WTC11 (cell line): Measurements from ENCODE around the gene PLEKHH2. TPM values are rescaled to one million over a fixed set of nuclear protein-coding genes. Genes with fewer than 3 reads are reported as not detected.

Experiments used
- ATAC-seq: fragments of 200-7000 bp; cut with Tn5 transposase; 2 replicates; pipeline ENCODE4 v1.10.0; 2021; ENCODE audit warnings: mild to moderate bottlenecking, moderate library complexity
- CTCF ChIA-PET: fragments of 300-600 bp; sonication (Branson Sonifier 250); formaldehyde crosslinking; loops from one replicate; lab custom pipeline; 2021; ENCODE audit warnings: antibody characterized with exemption; lab: Charles Lee
- POLR2A ChIA-PET: fragments of 350-600 bp; sonication (Branson Sonifier 250); formaldehyde crosslinking; loops from one replicate; lab custom pipeline; 2021; ENCODE audit warnings: antibody characterized with exemption; lab: Charles Lee
- DNase-seq: peaks from one replicate; pipeline ENCODE4 v3.0.0; 2021; ENCODE audit warnings: low spot score
- H3K27ac Mint-ChIP-seq: 2 replicates; pipeline ENCODE4 v1.8.0; 2021; ENCODE audit warnings: mixed read lengths
- H3K27me3 Mint-ChIP-seq: 2 replicates; pipeline ENCODE4 v1.8.0; 2021; ENCODE audit warnings: low read depth, mild to moderate bottlenecking, moderate library complexity, mixed read lengths
- H3K36me3 Mint-ChIP-seq: 2 replicates; pipeline ENCODE4 v1.8.0; 2021; ENCODE audit warnings: mixed read lengths
- H3K4me1 Mint-ChIP-seq: 2 replicates; pipeline ENCODE4 v1.8.0; 2022; ENCODE audit warnings: mixed read lengths
- H3K4me3 Mint-ChIP-seq: 2 replicates; pipeline ENCODE4 v1.8.0; 2021; ENCODE audit warnings: mild to moderate bottlenecking, moderate library complexity, mixed read lengths
- H3K9me3 Mint-ChIP-seq: 2 replicates; pipeline ENCODE4 v1.8.0; 2021; ENCODE audit warnings: mixed read lengths
- E2F4 ChIP-seq: sonication (generic); formaldehyde crosslinking; IDR thresholded peaks from 2 replicates; pipeline ENCODE4 v1.8.1; 2022; ENCODE audit warnings: low read depth, mild to moderate bottlenecking, moderate library complexity, missing genetic modification reagents, borderline replicate concordance
- FOXJ3 ChIP-seq: sonication (generic); formaldehyde crosslinking; IDR thresholded peaks from 2 replicates; pipeline ENCODE4 v1.9.0; 2021; ENCODE audit warnings: missing genetic modification reagents, mild to moderate bottlenecking, borderline replicate concordance
- FOXP1 ChIP-seq: sonication (generic); formaldehyde crosslinking; IDR thresholded peaks from 2 replicates; pipeline ENCODE4 v1.8.0; 2022; ENCODE audit warnings: missing genetic modification reagents, mild to moderate bottlenecking, moderate library complexity, borderline replicate concordance
- JUN ChIP-seq: sonication (generic); formaldehyde crosslinking; IDR thresholded peaks from 2 replicates; pipeline ENCODE4 v1.8.0; 2023; ENCODE audit warnings: mild to moderate bottlenecking, missing genetic modification reagents
- KAT7 ChIP-seq: sonication (generic); formaldehyde crosslinking; IDR thresholded peaks from 2 replicates; pipeline ENCODE4 v1.8.1; 2023; ENCODE audit warnings: missing genetic modification reagents, mild to moderate bottlenecking, borderline replicate concordance
- MXD4 ChIP-seq: fragments of 250-450 bp; sonication (Bioruptor Pico); IDR thresholded peaks from 2 replicates; pipeline ENCODE4 v1.8.0; 2021; ENCODE audit warnings: mild to moderate bottlenecking, moderate library complexity, borderline replicate concordance
- NFATC4 ChIP-seq: fragments of 250-450 bp; sonication (Bioruptor Pico); IDR thresholded peaks from 2 replicates; pipeline ENCODE4 v1.9.0; 2021; ENCODE audit warnings: mild to moderate bottlenecking
- NFE2L1 ChIP-seq: sonication (generic); formaldehyde crosslinking; IDR thresholded peaks from 2 replicates; pipeline ENCODE4 v1.8.1; 2023; ENCODE audit warnings: missing genetic modification reagents
- NR1H2 ChIP-seq: sonication (generic); formaldehyde crosslinking; IDR thresholded peaks from 2 replicates; pipeline ENCODE4 v1.9.0; 2021; ENCODE audit warnings: mild to moderate bottlenecking, moderate library complexity, missing genetic modification reagents
- NR2C2 ChIP-seq: sonication (generic); formaldehyde crosslinking; IDR thresholded peaks from 2 replicates; pipeline ENCODE4 v1.8.0; 2022; ENCODE audit warnings: mild to moderate bottlenecking, missing genetic modification reagents
- SMAD4 ChIP-seq: sonication (generic); formaldehyde crosslinking; IDR thresholded peaks from 2 replicates; pipeline ENCODE4 v1.8.0; 2022; ENCODE audit warnings: mild to moderate bottlenecking, missing genetic modification reagents
- SOX15 ChIP-seq: fragments of 250-450 bp; sonication (Bioruptor Pico); IDR thresholded peaks from 2 replicates; pipeline ENCODE4 v1.9.0; 2021; ENCODE audit warnings: mild to moderate bottlenecking
- SP1 ChIP-seq: sonication (generic); formaldehyde crosslinking; conservative IDR thresholded peaks from 2 replicates; pipeline ENCODE4 v1.8.1; 2022; ENCODE audit warnings: missing genetic modification reagents
- TCF7 ChIP-seq: sonication (generic); formaldehyde crosslinking; IDR thresholded peaks from 2 replicates; pipeline ENCODE4 v1.8.0; 2022; ENCODE audit warnings: mild to moderate bottlenecking, low read depth, missing genetic modification reagents, moderate library complexity
- ZBTB21 ChIP-seq: sonication (generic); formaldehyde crosslinking; IDR thresholded peaks from 2 replicates; pipeline ENCODE4 v1.8.1; 2023; ENCODE audit warnings: mild to moderate bottlenecking, missing genetic modification reagents, borderline replicate concordance
- ZNF121 ChIP-seq: sonication (generic); formaldehyde crosslinking; IDR thresholded peaks from 2 replicates; pipeline ENCODE4 v1.8.0; 2023; ENCODE audit warnings: missing genetic modification reagents
- ZNF232 ChIP-seq: sonication (generic); formaldehyde crosslinking; IDR thresholded peaks from 2 replicates; pipeline ENCODE4 v1.8.0; 2022; ENCODE audit warnings: mild to moderate bottlenecking, missing genetic modification reagents
- ZNF263 ChIP-seq: sonication (generic); formaldehyde crosslinking; IDR thresholded peaks from 2 replicates; pipeline ENCODE4 v1.8.1; 2022; ENCODE audit warnings: low read depth, mild to moderate bottlenecking, moderate library complexity, missing genetic modification reagents
- total RNA-seq: library from RNA; stranded (reverse); gene quantifications from 3 replicates; pipeline ENCODE4 v1.2.3, GENCODE V29; 2021
- TF ChIP-seq, protein P1 (sequence below): sonication (generic); formaldehyde crosslinking; IDR thresholded peaks from 2 replicates; pipeline ENCODE4 v1.8.1; 2023; ENCODE audit warnings: mild to moderate bottlenecking, moderate library complexity, missing genetic modification reagents
- TF ChIP-seq, protein P2 (sequence below): sonication (generic); formaldehyde crosslinking; IDR thresholded peaks from 2 replicates; pipeline ENCODE4 v1.8.0; 2023; ENCODE audit warnings: missing genetic modification reagents
- TF ChIP-seq, protein P3 (sequence below): sonication (generic); formaldehyde crosslinking; IDR thresholded peaks from 2 replicates; pipeline ENCODE4 v1.8.0; 2023; ENCODE audit warnings: missing genetic modification reagents, mild to moderate bottlenecking, borderline replicate concordance
- TF ChIP-seq, protein P4 (sequence below): sonication (generic); formaldehyde crosslinking; IDR thresholded peaks from 2 replicates; pipeline ENCODE4 v1.8.0; 2022; ENCODE audit warnings: mild to moderate bottlenecking, missing genetic modification reagents
- TF ChIP-seq, protein P5 (sequence below): fragments of 250-450 bp; sonication (Bioruptor Pico); conservative IDR thresholded peaks from 2 replicates; pipeline ENCODE4 v1.9.0; 2021; ENCODE audit warnings: mild to moderate bottlenecking

Gene PLEKHH2
- total RNA-seq, 1 experiment from 2014 or later: 5.8 TPM

DNA sequence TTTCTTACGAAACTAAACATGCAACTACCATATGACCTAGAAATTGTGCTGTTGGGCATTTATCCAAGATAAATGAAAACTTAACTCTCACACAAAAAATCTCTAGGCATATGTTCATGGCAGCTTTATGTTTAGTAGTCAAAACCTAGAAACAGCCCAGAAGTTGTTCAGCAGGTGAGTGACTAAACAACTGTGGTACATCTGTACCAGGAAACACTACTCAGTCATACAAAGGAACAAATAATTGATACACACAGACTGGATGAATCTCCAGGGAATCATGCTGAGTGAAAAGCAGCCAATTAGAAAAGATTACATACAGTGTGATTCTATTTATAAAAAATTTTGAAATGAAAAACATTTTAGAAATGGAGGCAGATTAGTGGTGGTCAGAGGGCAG, 166.1 kb downstream of the PLEKHH2 start:
- ATAC-seq: no peak
- no peak for DNase-seq
- no peak overlapping the region for H3K27ac Mint-ChIP-seq
- no peaks in the 10 kb centered on the region for H3K27me3 Mint-ChIP-seq
- H3K4me1 Mint-ChIP-seq: no peaks in the 10 kb centered on the region
- no peaks in the 10 kb centered on the region for H3K36me3 Mint-ChIP-seq
- H3K4me3 Mint-ChIP-seq: no peak overlapping the region
- POLR2A ChIA-PET: no interaction called here
- CTCF ChIA-PET: no interaction called here
- no peaks in the 10 kb centered on the region for H3K9me3 Mint-ChIP-seq
- TF ChIP-seq, protein P1, sequence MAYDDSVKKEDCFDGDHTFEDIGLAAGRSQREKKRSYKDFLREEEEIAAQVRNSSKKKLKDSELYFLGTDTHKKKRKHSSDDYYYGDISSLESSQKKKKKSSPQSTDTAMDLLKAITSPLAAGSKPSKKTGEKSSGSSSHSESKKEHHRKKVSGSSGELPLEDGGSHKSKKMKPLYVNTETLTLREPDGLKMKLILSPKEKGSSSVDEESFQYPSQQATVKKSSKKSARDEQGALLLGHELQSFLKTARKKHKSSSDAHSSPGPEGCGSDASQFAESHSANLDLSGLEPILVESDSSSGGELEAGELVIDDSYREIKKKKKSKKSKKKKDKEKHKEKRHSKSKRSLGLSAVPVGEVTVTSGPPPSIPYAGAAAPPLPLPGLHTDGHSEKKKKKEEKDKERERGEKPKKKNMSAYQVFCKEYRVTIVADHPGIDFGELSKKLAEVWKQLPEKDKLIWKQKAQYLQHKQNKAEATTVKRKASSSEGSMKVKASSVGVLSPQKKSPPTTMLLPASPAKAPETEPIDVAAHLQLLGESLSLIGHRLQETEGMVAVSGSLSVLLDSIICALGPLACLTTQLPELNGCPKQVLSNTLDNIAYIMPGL (CRISPR knock-in tag): no peak
- no peak for TF ChIP-seq E2F4 (CRISPR knock-in tag)
- TF ChIP-seq ZNF121: no peak
- TF ChIP-seq, protein P2, sequence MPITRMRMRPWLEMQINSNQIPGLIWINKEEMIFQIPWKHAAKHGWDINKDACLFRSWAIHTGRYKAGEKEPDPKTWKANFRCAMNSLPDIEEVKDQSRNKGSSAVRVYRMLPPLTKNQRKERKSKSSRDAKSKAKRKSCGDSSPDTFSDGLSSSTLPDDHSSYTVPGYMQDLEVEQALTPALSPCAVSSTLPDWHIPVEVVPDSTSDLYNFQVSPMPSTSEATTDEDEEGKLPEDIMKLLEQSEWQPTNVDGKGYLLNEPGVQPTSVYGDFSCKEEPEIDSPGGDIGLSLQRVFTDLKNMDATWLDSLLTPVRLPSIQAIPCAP (CRISPR knock-in tag): no peak
- TF ChIP-seq ZBTB21: no peak
- no peak for TF ChIP-seq KAT7
- TF ChIP-seq SOX15 (CRISPR knock-in tag): no peak
- TF ChIP-seq FOXJ3 (CRISPR knock-in tag): no peak
- TF ChIP-seq NFE2L1 (CRISPR knock-in tag): no peak
- TF ChIP-seq ZNF232 (CRISPR knock-in tag): no peak
- no peak for TF ChIP-seq SMAD4 (CRISPR knock-in tag)
- TF ChIP-seq NR2C2: no peak
- no peak for TF ChIP-seq TCF7
- TF ChIP-seq, protein P3, sequence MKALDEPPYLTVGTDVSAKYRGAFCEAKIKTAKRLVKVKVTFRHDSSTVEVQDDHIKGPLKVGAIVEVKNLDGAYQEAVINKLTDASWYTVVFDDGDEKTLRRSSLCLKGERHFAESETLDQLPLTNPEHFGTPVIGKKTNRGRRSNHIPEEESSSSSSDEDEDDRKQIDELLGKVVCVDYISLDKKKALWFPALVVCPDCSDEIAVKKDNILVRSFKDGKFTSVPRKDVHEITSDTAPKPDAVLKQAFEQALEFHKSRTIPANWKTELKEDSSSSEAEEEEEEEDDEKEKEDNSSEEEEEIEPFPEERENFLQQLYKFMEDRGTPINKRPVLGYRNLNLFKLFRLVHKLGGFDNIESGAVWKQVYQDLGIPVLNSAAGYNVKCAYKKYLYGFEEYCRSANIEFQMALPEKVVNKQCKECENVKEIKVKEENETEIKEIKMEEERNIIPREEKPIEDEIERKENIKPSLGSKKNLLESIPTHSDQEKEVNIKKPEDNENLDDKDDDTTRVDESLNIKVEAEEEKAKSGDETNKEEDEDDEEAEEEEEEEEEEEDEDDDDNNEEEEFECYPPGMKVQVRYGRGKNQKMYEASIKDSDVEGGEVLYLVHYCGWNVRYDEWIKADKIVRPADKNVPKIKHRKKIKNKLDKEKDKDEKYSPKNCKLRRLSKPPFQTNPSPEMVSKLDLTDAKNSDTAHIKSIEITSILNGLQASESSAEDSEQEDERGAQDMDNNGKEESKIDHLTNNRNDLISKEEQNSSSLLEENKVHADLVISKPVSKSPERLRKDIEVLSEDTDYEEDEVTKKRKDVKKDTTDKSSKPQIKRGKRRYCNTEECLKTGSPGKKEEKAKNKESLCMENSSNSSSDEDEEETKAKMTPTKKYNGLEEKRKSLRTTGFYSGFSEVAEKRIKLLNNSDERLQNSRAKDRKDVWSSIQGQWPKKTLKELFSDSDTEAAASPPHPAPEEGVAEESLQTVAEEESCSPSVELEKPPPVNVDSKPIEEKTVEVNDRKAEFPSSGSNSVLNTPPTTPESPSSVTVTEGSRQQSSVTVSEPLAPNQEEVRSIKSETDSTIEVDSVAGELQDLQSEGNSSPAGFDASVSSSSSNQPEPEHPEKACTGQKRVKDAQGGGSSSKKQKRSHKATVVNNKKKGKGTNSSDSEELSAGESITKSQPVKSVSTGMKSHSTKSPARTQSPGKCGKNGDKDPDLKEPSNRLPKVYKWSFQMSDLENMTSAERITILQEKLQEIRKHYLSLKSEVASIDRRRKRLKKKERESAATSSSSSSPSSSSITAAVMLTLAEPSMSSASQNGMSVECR (CRISPR knock-in tag): no peak
- no peak for TF ChIP-seq SP1 (CRISPR knock-in tag)

GRCh38 chr2:43806719-43807031, 169.6 kb downstream of the PLEKHH2 start:
- no peaks in the 10 kb centered on the region for H3K36me3 Mint-ChIP-seq
- H3K27me3 Mint-ChIP-seq: no peaks in the 10 kb centered on the region
- H3K9me3 Mint-ChIP-seq: no peaks in the 10 kb centered on the region
- no peak overlapping the region for H3K4me3 Mint-ChIP-seq
- ChIA-PET POLR2A (no interaction called here), CTCF (interaction anchor here (1.3 kb wide), 1 partner anchor 202 kb away, joined by 3 read pairs; no protein-coding TSS in a partner anchor)
- H3K27ac Mint-ChIP-seq: no peak overlapping the region
- ATAC-seq (no peak), DNase-seq (no peak)
- H3K4me1 Mint-ChIP-seq: no peaks in the 10 kb centered on the region
- no peak for TF ChIP-seq NFATC4 (CRISPR knock-in tag)
- TF ChIP-seq, protein P4, sequence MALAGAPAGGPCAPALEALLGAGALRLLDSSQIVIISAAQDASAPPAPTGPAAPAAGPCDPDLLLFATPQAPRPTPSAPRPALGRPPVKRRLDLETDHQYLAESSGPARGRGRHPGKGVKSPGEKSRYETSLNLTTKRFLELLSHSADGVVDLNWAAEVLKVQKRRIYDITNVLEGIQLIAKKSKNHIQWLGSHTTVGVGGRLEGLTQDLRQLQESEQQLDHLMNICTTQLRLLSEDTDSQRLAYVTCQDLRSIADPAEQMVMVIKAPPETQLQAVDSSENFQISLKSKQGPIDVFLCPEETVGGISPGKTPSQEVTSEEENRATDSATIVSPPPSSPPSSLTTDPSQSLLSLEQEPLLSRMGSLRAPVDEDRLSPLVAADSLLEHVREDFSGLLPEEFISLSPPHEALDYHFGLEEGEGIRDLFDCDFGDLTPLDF (CRISPR knock-in tag): no peak
- TF ChIP-seq ZNF263 (CRISPR knock-in tag): no peak
- no peak for TF ChIP-seq NR1H2 (CRISPR knock-in tag)
- TF ChIP-seq SOX15 (CRISPR knock-in tag): no peak
- TF ChIP-seq SP1 (CRISPR knock-in tag): no peak
- TF ChIP-seq FOXP1 (CRISPR knock-in tag): no peak
- TF ChIP-seq JUN (CRISPR knock-in tag): no peak
- no peak for TF ChIP-seq MXD4 (CRISPR knock-in tag)
- TF ChIP-seq, protein P5, sequence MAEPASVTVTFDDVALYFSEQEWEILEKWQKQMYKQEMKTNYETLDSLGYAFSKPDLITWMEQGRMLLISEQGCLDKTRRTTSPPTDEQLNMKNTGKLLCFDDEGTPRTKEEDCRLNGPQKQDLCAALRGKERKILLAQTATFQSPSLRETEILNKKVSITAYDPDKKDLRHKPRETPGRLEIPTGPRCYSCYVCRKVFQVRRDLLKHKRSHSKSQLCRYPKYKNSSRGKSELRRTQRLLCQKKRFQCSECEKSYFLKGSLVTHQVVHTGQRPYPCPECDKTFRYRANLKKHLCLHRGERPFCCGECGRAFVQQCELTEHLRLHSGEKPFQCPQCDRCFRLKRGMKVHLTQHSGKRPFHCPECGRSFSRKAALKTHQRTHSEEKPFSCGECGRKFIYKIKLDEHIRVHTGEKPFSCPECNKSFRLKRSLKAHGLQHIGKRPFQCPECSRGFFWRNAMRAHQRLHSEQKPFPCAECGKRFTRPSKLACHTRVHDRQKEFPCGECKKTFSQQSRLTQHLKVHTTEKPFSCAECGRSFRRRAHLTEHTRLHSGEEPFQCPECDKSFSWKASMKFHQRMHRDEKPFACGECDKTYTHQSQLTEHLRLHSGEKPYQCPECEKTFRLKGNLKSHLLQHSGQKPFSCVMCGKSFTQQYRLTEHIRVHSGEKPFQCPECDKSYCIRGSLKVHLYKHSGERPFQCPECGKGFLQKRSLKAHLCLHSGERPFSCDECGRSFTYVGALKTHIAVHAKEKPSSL (CRISPR knock-in tag): no peak
